ENCODE data around the gene OGFOD2.

DNA sequence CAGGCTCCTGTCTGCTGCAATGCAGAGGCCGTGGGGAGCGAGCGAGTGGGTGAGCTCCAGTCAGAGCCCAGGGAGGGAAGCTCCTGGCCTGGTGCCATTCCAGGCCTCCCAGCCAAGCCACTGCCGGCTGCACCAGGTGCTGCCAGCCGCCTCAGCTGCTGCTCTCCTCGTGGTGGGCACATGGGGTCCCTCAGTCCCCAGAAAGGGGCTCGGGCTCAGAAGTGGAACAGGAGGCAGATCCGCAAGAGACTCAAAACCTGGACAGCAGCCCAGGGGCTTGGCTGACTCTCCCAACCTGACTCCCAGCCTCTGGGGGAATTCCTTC, 11.1 kb upstream of the OGFOD2 start:
- TF ChIP-seq, protein P1, sequence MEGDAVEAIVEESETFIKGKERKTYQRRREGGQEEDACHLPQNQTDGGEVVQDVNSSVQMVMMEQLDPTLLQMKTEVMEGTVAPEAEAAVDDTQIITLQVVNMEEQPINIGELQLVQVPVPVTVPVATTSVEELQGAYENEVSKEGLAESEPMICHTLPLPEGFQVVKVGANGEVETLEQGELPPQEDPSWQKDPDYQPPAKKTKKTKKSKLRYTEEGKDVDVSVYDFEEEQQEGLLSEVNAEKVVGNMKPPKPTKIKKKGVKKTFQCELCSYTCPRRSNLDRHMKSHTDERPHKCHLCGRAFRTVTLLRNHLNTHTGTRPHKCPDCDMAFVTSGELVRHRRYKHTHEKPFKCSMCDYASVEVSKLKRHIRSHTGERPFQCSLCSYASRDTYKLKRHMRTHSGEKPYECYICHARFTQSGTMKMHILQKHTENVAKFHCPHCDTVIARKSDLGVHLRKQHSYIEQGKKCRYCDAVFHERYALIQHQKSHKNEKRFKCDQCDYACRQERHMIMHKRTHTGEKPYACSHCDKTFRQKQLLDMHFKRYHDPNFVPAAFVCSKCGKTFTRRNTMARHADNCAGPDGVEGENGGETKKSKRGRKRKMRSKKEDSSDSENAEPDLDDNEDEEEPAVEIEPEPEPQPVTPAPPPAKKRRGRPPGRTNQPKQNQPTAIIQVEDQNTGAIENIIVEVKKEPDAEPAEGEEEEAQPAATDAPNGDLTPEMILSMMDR (IDR thresholded peaks at IDR 0.05), result no peak
- no peak for TF ChIP-seq POLR2A (IDR thresholded peaks at IDR 0.05)

All from heart left ventricle (tissue), 13 donors.